A673 (cell line): Measurements from ENCODE around the gene RSAD2.

ENCODE experiments used
- CTCF ChIP-seq: fragments of 300-800, 200-600 bp; sonication (generic); conservative IDR thresholded peaks from 2 replicates; pipeline ENCODE4 v1.5.1; 2017; ENCODE audit warnings: low read depth, mild to moderate bottlenecking, antibody characterized with exemption, low read length, moderate library complexity, mixed read lengths
- EZH2 ChIP-seq: fragments of 200-600 bp; sonication (generic); IDR thresholded peaks from 2 replicates; pipeline ENCODE4 v1.6.1; 2017; ENCODE audit warnings: borderline replicate concordance, low read depth, mild to moderate bottlenecking, mixed read lengths, antibody characterized with exemption, low read length; ENCODE audit not compliant: poor library complexity, severe bottlenecking

GRCh38 chr2:6937582-6937981 is 60.0 kb downstream of the RSAD2 start:
- TF ChIP-seq CTCF (no peak), EZH2 (no peak)
